ENCODE results near the gene HES1.

DNA sequence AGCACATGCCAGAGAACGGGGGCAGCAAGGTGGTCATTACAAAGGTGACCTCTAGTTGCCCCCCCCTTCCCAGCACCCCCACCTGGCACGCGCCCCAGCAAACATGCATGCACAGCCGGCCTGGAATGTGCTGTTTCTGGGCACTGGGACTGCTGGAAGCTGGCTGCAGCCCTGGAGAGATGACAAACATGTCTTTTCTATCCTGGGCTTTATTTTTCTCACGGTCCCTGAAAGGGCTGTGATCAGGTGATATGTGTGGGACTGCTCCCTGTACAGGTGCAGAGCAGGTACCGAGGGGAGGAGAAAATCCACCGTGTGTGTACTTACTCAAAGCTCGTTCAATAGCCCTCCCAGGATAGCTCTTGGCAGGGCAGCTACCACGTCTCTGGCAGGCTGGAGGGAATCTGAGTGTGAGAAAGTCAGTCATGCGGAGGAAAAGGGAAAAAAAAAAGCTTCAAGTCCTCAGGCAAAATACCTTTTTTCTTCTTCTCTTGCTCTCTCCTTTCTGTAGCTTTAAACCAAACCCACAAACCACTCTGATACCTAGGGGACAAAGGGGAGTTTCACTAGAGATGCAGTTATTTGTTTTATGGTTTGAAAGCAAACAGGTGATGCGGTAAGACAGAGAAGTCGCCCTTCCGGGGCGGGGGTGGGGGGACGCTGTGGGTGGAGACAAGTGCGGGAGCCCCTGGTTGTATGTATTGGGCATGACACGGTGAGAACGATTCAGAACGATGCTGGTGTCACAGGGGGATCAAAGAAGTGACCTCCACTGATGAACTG is 5.0 kb upstream of the HES1 start:
- no peak for TF ChIP-seq CTCF (IDR thresholded peaks at IDR 0.05)
- no peak for TF ChIP-seq POLR2A (IDR thresholded peaks at IDR 0.05)
